SJCRH30 (cell line): ENCODE results near the gene KRABD2.
"Not testable (repeated sequence)": the region's sequence is repeated elsewhere in the genome, so short reads cannot be mapped to it uniquely, and the experiment has no call there.

Source experiments
- DNase-seq, 2 experiments: peaks; one replicate each; pipeline ENCODE4 v3.0.0-alpha.2; 2015 to 2020
- H3K27ac ChIP-seq: fragments of 250-450 bp; sonication (Bioruptor Pico); 2 replicates; pipeline ENCODE4 v1.5.1; 2020; ENCODE audit warnings: mild to moderate bottlenecking, moderate library complexity
- H3K27me3 ChIP-seq: fragments of 250-450 bp; sonication (Bioruptor Pico); 2 replicates; pipeline ENCODE4 v1.5.1; 2020; ENCODE audit warnings: mild to moderate bottlenecking, moderate library complexity
- H3K36me3 ChIP-seq: fragments of 250-450 bp; sonication (Bioruptor Pico); 2 replicates; pipeline ENCODE4 v1.5.1; 2020; ENCODE audit warnings: mild to moderate bottlenecking, moderate library complexity
- H3K4me1 ChIP-seq: fragments of 250-450 bp; sonication (Bioruptor Pico); 2 replicates; pipeline ENCODE4 v1.5.1; 2020; ENCODE audit warnings: mild to moderate bottlenecking, moderate library complexity
- H3K4me3 ChIP-seq: fragments of 250-450 bp; sonication (Bioruptor Pico); 2 replicates; pipeline ENCODE4 v1.5.1; 2020; ENCODE audit warnings: mild to moderate bottlenecking, moderate library complexity
- H3K9me3 ChIP-seq: fragments of 250-450 bp; sonication (Bioruptor Pico); replicated peaks from 2 replicates; pipeline ENCODE4 v1.5.1; 2020; ENCODE audit warnings: mild to moderate bottlenecking, moderate library complexity

KRABD2 gene

GRCh38 chr17:8359769-8360168 lies 16.7 kb downstream of the KRABD2 start:
- Histone ChIP-seq H3K36me3 (no peaks in the 10 kb centered on the region), H3K9me3 (no peaks in the 10 kb centered on the region), H3K27me3 (no peaks in the 10 kb centered on the region), H3K27ac (peak overlapping the region; percentile 37), H3K4me1 (peaks cover 14% of the 10 kb centered on the region), H3K4me3 (no peak overlapping the region)
- peak; percentile 50 to 70 for DNase-seq

GRCh38 chr17:8357910-8358309 lies 18.6 kb downstream of the KRABD2 start:
- no peak for DNase-seq
- Histone ChIP-seq H3K27ac (no peak overlapping the region), H3K27me3 (no peaks in the 10 kb centered on the region), H3K9me3 (no peaks in the 10 kb centered on the region), H3K36me3 (no peaks in the 10 kb centered on the region), H3K4me1 (peaks cover 14% of the 10 kb centered on the region), H3K4me3 (no peak overlapping the region)

GRCh38 chr17:8354236-8354635 lies 22.3 kb downstream of the KRABD2 start:
- Histone ChIP-seq H3K27ac (no peak overlapping the region), H3K36me3 (no peaks in the 10 kb centered on the region), H3K27me3 (no peaks in the 10 kb centered on the region), H3K4me3 (no peak overlapping the region), H3K4me1 (peaks cover under 1% of the 10 kb centered on the region), H3K9me3 (no peaks in the 10 kb centered on the region)
- no peak for DNase-seq

- H3K27me3 ChIP-seq: no peaks in the 10 kb centered on the region
- no peaks in the 10 kb centered on the region for H3K9me3 ChIP-seq
- no peak overlapping the region for H3K27ac ChIP-seq
- no peak overlapping the region for H3K4me3 ChIP-seq
- H3K36me3 ChIP-seq: no peaks in the 10 kb centered on the region
- H3K4me1 ChIP-seq: no peaks in the 10 kb centered on the region
- DNase-seq: no peak
Measured at GRCh38 chr17:8353736-8354135, 22.8 kb downstream of the KRABD2 start.

GRCh38 chr17:8350339-8350738 lies 26.2 kb downstream of the KRABD2 start:
- Histone ChIP-seq H3K27ac (no peak overlapping the region), H3K9me3 (no peaks in the 10 kb centered on the region), H3K36me3 (no peaks in the 10 kb centered on the region), H3K4me1 (no peaks in the 10 kb centered on the region), H3K27me3 (no peaks in the 10 kb centered on the region), H3K4me3 (no peak overlapping the region)
- no peak for DNase-seq

- not testable (repeated sequence) for H3K4me3 ChIP-seq, DNase-seq, H3K9me3 ChIP-seq, H3K27me3 ChIP-seq, H3K4me1 ChIP-seq, H3K36me3 ChIP-seq, H3K27ac ChIP-seq
Measured at GRCh38 chr17:8347001-8347400, 29.5 kb downstream of the KRABD2 start.

- no peak overlapping the region for H3K4me3 ChIP-seq
- no peaks in the 10 kb centered on the region for H3K9me3 ChIP-seq
- no peaks in the 10 kb centered on the region for H3K4me1 ChIP-seq
- H3K36me3 ChIP-seq: no peaks in the 10 kb centered on the region
- H3K27me3 ChIP-seq: no peaks in the 10 kb centered on the region
- no peak overlapping the region for H3K27ac ChIP-seq
- DNase-seq: no peak
Measured at GRCh38 chr17:8345951-8346665, 30.4 kb downstream of the KRABD2 start.

GRCh38 chr17:8345052-8345690 lies 31.3 kb downstream of the KRABD2 start:
- H3K27ac ChIP-seq: no peak overlapping the region
- no peaks in the 10 kb centered on the region for H3K4me1 ChIP-seq
- no peaks in the 10 kb centered on the region for H3K27me3 ChIP-seq
- DNase-seq: no peak
- H3K4me3 ChIP-seq: no peak overlapping the region
- no peaks in the 10 kb centered on the region for H3K36me3 ChIP-seq
- H3K9me3 ChIP-seq: no peaks in the 10 kb centered on the region

GRCh38 chr17:8341456-8341855 lies 35.0 kb downstream of the KRABD2 start:
- DNase-seq: no peak
- no peak overlapping the region for H3K27ac ChIP-seq
- H3K27me3 ChIP-seq: no peaks in the 10 kb centered on the region
- H3K4me1 ChIP-seq: peaks cover 4% of the 10 kb centered on the region
- H3K9me3 ChIP-seq: no peaks in the 10 kb centered on the region
- H3K4me3 ChIP-seq: no peak overlapping the region
- H3K36me3 ChIP-seq: no peaks in the 10 kb centered on the region

- no peaks in the 10 kb centered on the region for H3K27me3 ChIP-seq
- H3K27ac ChIP-seq: no peak within 1 kb of the TSS
- peaks cover 11% of the 10 kb centered on the region for H3K4me1 ChIP-seq
- no peak within 1 kb of the TSS for H3K4me3 ChIP-seq
- no peak for DNase-seq
- no peaks in the 10 kb centered on the region for H3K36me3 ChIP-seq
- no peaks in the 10 kb centered on the region for H3K9me3 ChIP-seq
Measured at GRCh38 chr17:8339540-8339939, 37.0 kb downstream of the KRABD2 start, which contains the start of gene ODF4. ODF4 (plus strand) TSS chr17:8339840; CDS start chr17:8340052, 212 bp downstream.

- H3K36me3 ChIP-seq: no peaks in the 10 kb centered on the region
- no peaks in the 10 kb centered on the region for H3K9me3 ChIP-seq
- no peak for DNase-seq
- no peaks in the 10 kb centered on the region for H3K27me3 ChIP-seq
- peaks cover 14% of the 10 kb centered on the region for H3K4me1 ChIP-seq
- no peak overlapping the region for H3K4me3 ChIP-seq
- no peak overlapping the region for H3K27ac ChIP-seq
Measured at GRCh38 chr17:8338753-8339140, 37.8 kb downstream of the KRABD2 start.

GRCh38 chr17:8337802-8338752 lies 38.4 kb downstream of the KRABD2 start:
- H3K4me3 ChIP-seq: 0 out of 2 replicates have a peak overlapping the region, but pooled peaks have one; percentile 12
- H3K36me3 ChIP-seq: no peaks in the 10 kb centered on the region
- H3K27me3 ChIP-seq: no peaks in the 10 kb centered on the region
- 0 out of 2 replicates have a peak overlapping the region, but pooled peaks have one; percentile 10 for H3K27ac ChIP-seq
- DNase-seq: no peak
- H3K4me1 ChIP-seq: peaks cover 21% of the 10 kb centered on the region
- no peaks in the 10 kb centered on the region for H3K9me3 ChIP-seq

- Histone ChIP-seq H3K4me1 (peaks cover 27% of the 10 kb centered on the region), H3K36me3 (no peaks in the 10 kb centered on the region), H3K27ac (peak overlapping the region; percentile 89), H3K9me3 (no peaks in the 10 kb centered on the region), H3K27me3 (no peaks in the 10 kb centered on the region), H3K4me3 (no peak overlapping the region)
- DNase-seq: no peak
Measured at GRCh38 chr17:8333281-8333680, 43.2 kb downstream of the KRABD2 start.

- Histone ChIP-seq H3K27me3 (no peaks in the 10 kb centered on the region), H3K4me3 (no peak overlapping the region), H3K4me1 (peaks cover 24% of the 10 kb centered on the region), H3K36me3 (no peaks in the 10 kb centered on the region), H3K27ac (peak overlapping the region; percentile 89; the same call in 1 of the 2 replicates), H3K9me3 (no peaks in the 10 kb centered on the region)
- DNase-seq: peak; percentile 45 to 49
Measured at GRCh38 chr17:8332688-8333087, 43.8 kb downstream of the KRABD2 start.

- DNase-seq: no peak
- Histone ChIP-seq H3K27ac (no peak overlapping the region; the same call in 1 of the 2 replicates), H3K27me3 (no peaks in the 10 kb centered on the region), H3K36me3 (no peaks in the 10 kb centered on the region), H3K4me3 (no peak overlapping the region), H3K4me1 (peaks cover 23% of the 10 kb centered on the region), H3K9me3 (no peaks in the 10 kb centered on the region)
Measured at GRCh38 chr17:8332128-8332527, 44.4 kb downstream of the KRABD2 start.
